MM.1S (cell line): Measurements from ENCODE around the gene RDH5.

Experiments used
- EZH2 ChIP-seq: fragments of 300-600 bp; sonication (generic); optimal IDR thresholded peaks from 2 replicates; pipeline ENCODE3; 2017; ENCODE audit warnings: low read depth, mild to moderate bottlenecking, antibody characterized with exemption, low read length, mixed read lengths
- EZH2phosphoT487 ChIP-seq: fragments of 300-600 bp; sonication (generic); IDR thresholded peaks from 2 replicates; pipeline ENCODE4 v1.6.1; 2018; ENCODE audit warnings: antibody characterized with exemption, low read length
- TF ChIP-seq, protein P1 (sequence below): fragments of 300-600 bp; sonication (generic); IDR thresholded peaks from 2 replicates; pipeline ENCODE4 v1.5.1; 2016; ENCODE audit warnings: antibody characterized with exemption, low read length, mixed read lengths

- no peak for TF ChIP-seq EZH2
- TF ChIP-seq, protein P1, sequence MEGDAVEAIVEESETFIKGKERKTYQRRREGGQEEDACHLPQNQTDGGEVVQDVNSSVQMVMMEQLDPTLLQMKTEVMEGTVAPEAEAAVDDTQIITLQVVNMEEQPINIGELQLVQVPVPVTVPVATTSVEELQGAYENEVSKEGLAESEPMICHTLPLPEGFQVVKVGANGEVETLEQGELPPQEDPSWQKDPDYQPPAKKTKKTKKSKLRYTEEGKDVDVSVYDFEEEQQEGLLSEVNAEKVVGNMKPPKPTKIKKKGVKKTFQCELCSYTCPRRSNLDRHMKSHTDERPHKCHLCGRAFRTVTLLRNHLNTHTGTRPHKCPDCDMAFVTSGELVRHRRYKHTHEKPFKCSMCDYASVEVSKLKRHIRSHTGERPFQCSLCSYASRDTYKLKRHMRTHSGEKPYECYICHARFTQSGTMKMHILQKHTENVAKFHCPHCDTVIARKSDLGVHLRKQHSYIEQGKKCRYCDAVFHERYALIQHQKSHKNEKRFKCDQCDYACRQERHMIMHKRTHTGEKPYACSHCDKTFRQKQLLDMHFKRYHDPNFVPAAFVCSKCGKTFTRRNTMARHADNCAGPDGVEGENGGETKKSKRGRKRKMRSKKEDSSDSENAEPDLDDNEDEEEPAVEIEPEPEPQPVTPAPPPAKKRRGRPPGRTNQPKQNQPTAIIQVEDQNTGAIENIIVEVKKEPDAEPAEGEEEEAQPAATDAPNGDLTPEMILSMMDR, result no peak
- no peak for TF ChIP-seq EZH2phosphoT487
These were observed 43.5 kb upstream of the RDH5 start for GRCh38 chr12:55676707-55677106.
